Parathyroid adenoma (tissue), 2 donors: ENCODE data around the gene EXO1.
A peak's percentile ranks its signal among the peaks of the same experiment; 100 is the strongest.

Experiments
- H2AFZ ChIP-seq: fragments of 300-600 bp; sonication (generic); one replicate; pipeline ENCODE4 v1.7.0; 2017; ENCODE audit warnings: antibody characterized with exemption, mild to moderate bottlenecking
- H3K27ac ChIP-seq: fragments of 300-600 bp; sonication (generic); one replicate; pipeline ENCODE4 v1.7.0; 2017
- H3K27me3 ChIP-seq: fragments of 300-600 bp; sonication (generic); one replicate; pipeline ENCODE4 v1.7.0; 2017; ENCODE audit warnings: low read length; ENCODE audit not compliant: control insufficient read depth, insufficient read depth
- H3K36me3 ChIP-seq: fragments of 300-600 bp; sonication (generic); one replicate; pipeline ENCODE4 v1.7.0; 2017; ENCODE audit warnings: low read length; ENCODE audit not compliant: control insufficient read depth, insufficient read depth
- H3K4me1 ChIP-seq: fragments of 300-600 bp; sonication (generic); one replicate; pipeline ENCODE4 v1.7.0; 2017; ENCODE audit warnings: control low read depth
- H3K4me2 ChIP-seq: fragments of 300-600 bp; sonication (generic); one replicate; pipeline ENCODE4 v1.7.0; 2017; ENCODE audit warnings: low read length
- H3K4me3 ChIP-seq: fragments of 300-600 bp; sonication (generic); one replicate; pipeline ENCODE4 v1.7.0; 2017; ENCODE audit warnings: low read depth, low read length
- H3K79me2 ChIP-seq: fragments of 300-600 bp; sonication (generic); one replicate; pipeline ENCODE4 v1.7.0; 2017; ENCODE audit warnings: control low read depth
- H3K9ac ChIP-seq: fragments of 300-600 bp; sonication (generic); one replicate; pipeline ENCODE4 v1.7.0; 2017; ENCODE audit warnings: mild to moderate bottlenecking
- H3K9me3 ChIP-seq: fragments of 300-600 bp; sonication (generic); one replicate; pipeline ENCODE4 v1.7.0; 2017; ENCODE audit warnings: low read length; ENCODE audit not compliant: control insufficient read depth
- TF ChIP-seq, protein P1 (sequence below): fragments of 300-600 bp; sonication (generic); IDR thresholded peaks from one replicate; pipeline ENCODE4 v1.7.0; 2017; ENCODE audit warnings: antibody characterized with exemption, mild to moderate bottlenecking
- donor health status: primary hyperparathyroidism.

Gene EXO1

DNA sequence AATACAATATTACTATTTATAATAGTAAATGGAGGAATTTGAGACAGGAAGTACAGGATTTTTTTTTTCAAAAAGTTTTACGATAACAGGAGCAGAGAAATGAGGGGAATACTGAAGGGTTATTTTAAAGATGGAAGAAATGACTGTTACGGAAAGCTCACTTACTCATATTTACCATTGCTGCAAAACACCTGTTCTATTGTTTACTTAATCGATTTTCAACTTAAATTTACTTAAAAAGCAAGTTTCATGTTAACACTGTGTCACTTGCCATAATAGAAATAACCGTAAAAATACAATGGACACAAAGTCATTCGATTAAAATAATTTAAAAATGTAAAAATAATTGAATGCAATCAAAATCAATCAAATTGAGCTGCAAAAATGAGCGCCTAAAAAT is 3.4 kb upstream of the EXO1 start:
- Histone ChIP-seq H3K79me2 (no peaks in the 10 kb centered on the region), H3K27ac (no peak overlapping the region), H2AFZ (no peak overlapping the region), H3K9ac (no peak overlapping the region), H3K36me3 (no peaks in the 10 kb centered on the region), H3K4me2 (no peak overlapping the region), H3K4me3 (no peak overlapping the region), H3K9me3 (no peaks in the 10 kb centered on the region), H3K27me3 (no peaks in the 10 kb centered on the region), H3K4me1 (no peaks in the 10 kb centered on the region)
- TF ChIP-seq, protein P1, sequence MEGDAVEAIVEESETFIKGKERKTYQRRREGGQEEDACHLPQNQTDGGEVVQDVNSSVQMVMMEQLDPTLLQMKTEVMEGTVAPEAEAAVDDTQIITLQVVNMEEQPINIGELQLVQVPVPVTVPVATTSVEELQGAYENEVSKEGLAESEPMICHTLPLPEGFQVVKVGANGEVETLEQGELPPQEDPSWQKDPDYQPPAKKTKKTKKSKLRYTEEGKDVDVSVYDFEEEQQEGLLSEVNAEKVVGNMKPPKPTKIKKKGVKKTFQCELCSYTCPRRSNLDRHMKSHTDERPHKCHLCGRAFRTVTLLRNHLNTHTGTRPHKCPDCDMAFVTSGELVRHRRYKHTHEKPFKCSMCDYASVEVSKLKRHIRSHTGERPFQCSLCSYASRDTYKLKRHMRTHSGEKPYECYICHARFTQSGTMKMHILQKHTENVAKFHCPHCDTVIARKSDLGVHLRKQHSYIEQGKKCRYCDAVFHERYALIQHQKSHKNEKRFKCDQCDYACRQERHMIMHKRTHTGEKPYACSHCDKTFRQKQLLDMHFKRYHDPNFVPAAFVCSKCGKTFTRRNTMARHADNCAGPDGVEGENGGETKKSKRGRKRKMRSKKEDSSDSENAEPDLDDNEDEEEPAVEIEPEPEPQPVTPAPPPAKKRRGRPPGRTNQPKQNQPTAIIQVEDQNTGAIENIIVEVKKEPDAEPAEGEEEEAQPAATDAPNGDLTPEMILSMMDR = no peak

GRCh38 chr1:241846375-241846774 is 1.6 kb upstream of the EXO1 start:
- H3K4me3 ChIP-seq = no peak overlapping the region
- no peak overlapping the region for H3K4me2 ChIP-seq
- no peak overlapping the region for H2AFZ ChIP-seq
- H3K36me3 ChIP-seq = no peaks in the 10 kb centered on the region
- TF ChIP-seq, protein P1 = no peak
- no peaks in the 10 kb centered on the region for H3K9me3 ChIP-seq
- H3K9ac ChIP-seq = no peak overlapping the region
- H3K27ac ChIP-seq = no peak overlapping the region
- no peaks in the 10 kb centered on the region for H3K27me3 ChIP-seq
- H3K4me1 ChIP-seq = no peaks in the 10 kb centered on the region
- H3K79me2 ChIP-seq = no peaks in the 10 kb centered on the region

DNA sequence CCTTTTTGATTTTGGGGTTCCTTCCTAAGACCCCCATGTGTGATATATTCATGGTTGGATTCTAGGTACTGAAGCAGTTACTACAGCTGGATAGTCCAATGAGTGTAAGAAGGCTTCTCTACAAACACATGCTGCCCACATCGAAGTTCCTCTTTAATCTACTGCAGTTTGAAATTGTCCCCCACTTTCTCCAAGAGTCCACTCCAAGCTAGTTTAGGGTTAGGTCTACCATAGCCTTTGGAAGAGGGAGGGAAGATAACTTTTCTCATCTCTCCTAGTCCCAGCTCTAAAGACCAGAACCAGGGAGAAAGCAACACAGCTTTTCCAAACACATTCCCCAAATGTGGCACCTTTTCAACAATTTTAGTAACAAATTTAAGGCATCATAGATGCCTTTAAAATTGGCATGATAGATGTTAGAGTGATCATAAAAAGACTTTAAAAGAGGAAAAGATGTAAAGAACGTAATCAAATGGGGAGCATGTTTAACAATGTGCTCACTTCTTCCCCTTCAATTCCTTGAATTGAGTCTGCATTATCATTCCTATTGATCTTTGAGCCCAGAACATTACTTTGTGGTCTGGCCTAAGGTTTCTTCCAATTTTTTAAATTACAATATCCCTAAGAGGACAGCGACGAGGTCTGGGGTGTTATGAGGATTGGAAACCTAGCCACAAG is 1.0 kb upstream of the EXO1 start:
- no peaks in the 10 kb centered on the region for H3K4me1 ChIP-seq
- no peaks in the 10 kb centered on the region for H3K9me3 ChIP-seq
- TF ChIP-seq, protein P1 = no peak
- peak overlapping the region; percentile 98 for H3K4me3 ChIP-seq
- H3K9ac ChIP-seq = no peak overlapping the region
- H3K27me3 ChIP-seq = no peaks in the 10 kb centered on the region
- no peaks in the 10 kb centered on the region for H3K79me2 ChIP-seq
- H3K36me3 ChIP-seq = no peaks in the 10 kb centered on the region
- no peak overlapping the region for H3K27ac ChIP-seq
- peak overlapping the region; percentile 54 for H3K4me2 ChIP-seq
- peak overlapping the region; percentile 96 for H2AFZ ChIP-seq

DNA sequence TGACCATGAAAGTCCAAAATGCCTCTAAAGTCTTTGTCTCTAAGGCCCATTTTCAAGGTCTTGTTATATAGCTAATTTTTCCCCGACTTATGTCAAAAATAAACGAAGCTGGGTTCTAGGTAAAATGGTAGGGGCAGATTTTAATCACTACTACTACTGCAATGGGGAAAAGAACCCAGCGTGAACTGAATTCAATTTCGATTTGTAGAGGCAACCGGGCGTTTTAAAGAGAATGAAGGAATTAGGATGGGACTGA is 536 bp upstream of the EXO1 start:
- peak overlapping the region; percentile 98 for H3K4me3 ChIP-seq
- H3K9ac ChIP-seq = no peak overlapping the region
- H3K36me3 ChIP-seq = no peaks in the 10 kb centered on the region
- H3K27me3 ChIP-seq = no peaks in the 10 kb centered on the region
- no peaks in the 10 kb centered on the region for H3K79me2 ChIP-seq
- H3K4me2 ChIP-seq = peak overlapping the region; percentile 54
- H3K4me1 ChIP-seq = no peaks in the 10 kb centered on the region
- peak overlapping the region; percentile 98 for H3K27ac ChIP-seq
- TF ChIP-seq, protein P1 = no peak
- H3K9me3 ChIP-seq = no peaks in the 10 kb centered on the region
- peak overlapping the region; percentile 96 for H2AFZ ChIP-seq

GRCh38 chr1:241848686-241849344 is 811 bp downstream of the EXO1 start:
- Histone ChIP-seq H3K9ac (no peak overlapping the region), H3K27me3 (no peaks in the 10 kb centered on the region), H3K36me3 (no peaks in the 10 kb centered on the region), H3K79me2 (no peaks in the 10 kb centered on the region), H3K9me3 (no peaks in the 10 kb centered on the region), H3K27ac (no peak overlapping the region), H3K4me3 (peak overlapping the region; percentile 98), H2AFZ (peak overlapping the region; percentile 96), H3K4me1 (no peaks in the 10 kb centered on the region), H3K4me2 (no peak overlapping the region)
- TF ChIP-seq, protein P1 = no peak
